Endodermal cell (in vitro differentiated cells): ENCODE data around the gene LHX3. TPM values are rescaled to one million over a fixed set of nuclear protein-coding genes. Genes with fewer than 3 reads are reported as not detected.
A peak's percentile ranks its signal among the peaks of the same experiment; 100 is the strongest.
"Not testable (repeated sequence)": the region's sequence is repeated elsewhere in the genome, so short reads cannot be mapped to it uniquely, and the experiment has no call there.

Experiments used
- DNase-seq: peaks from one replicate; pipeline ENCODE4 v3.0.0-alpha.2; 2017
- H3K27ac ChIP-seq: 2 replicates; pipeline ENCODE4 v1.5.1; 2013; ENCODE audit warnings: mild to moderate bottlenecking, low read depth, low read length, moderate library complexity
- H3K27me3 ChIP-seq: 2 replicates; pipeline ENCODE4 v1.6.1; 2013; ENCODE audit warnings: mild to moderate bottlenecking, low read length, moderate library complexity; ENCODE audit not compliant: insufficient read depth, control insufficient read depth, poor library complexity, severe bottlenecking
- H3K36me3 ChIP-seq: 2 replicates; pipeline ENCODE4 v1.7.0; 2013; ENCODE audit warnings: mild to moderate bottlenecking, low read length, moderate library complexity; ENCODE audit not compliant: control insufficient read depth, insufficient read depth
- H3K4me1 ChIP-seq: one replicate; pipeline ENCODE4 v1.7.0; 2013; ENCODE audit warnings: low read length; ENCODE audit not compliant: control insufficient read depth, insufficient read depth
- H3K4me3 ChIP-seq: 2 replicates; pipeline ENCODE4 v1.5.1; 2013; ENCODE audit warnings: mild to moderate bottlenecking, low read length, moderate library complexity
- H3K9ac ChIP-seq: 2 replicates; pipeline ENCODE4 v1.6.1; 2013; ENCODE audit warnings: mild to moderate bottlenecking, low read length, moderate library complexity; ENCODE audit not compliant: poor library complexity, severe bottlenecking; ENCODE audit errors: extremely low read depth
- H3K9me3 ChIP-seq: 2 replicates; pipeline ENCODE4 v1.6.1; 2013; ENCODE audit warnings: mild to moderate bottlenecking, low read length, moderate library complexity; ENCODE audit not compliant: control insufficient read depth
- H3K27ac Mint-ChIP-seq: 2 replicates; pipeline ENCODE4 v1.8.0; 2020; ENCODE audit warnings: mixed read lengths
- H3K27me3 Mint-ChIP-seq: 2 replicates; pipeline ENCODE4 v1.8.0; 2021; ENCODE audit warnings: mild to moderate bottlenecking, mixed read lengths; ENCODE audit not compliant: insufficient read depth
- H3K36me3 Mint-ChIP-seq: 2 replicates; pipeline ENCODE4 v1.8.0; 2020; ENCODE audit warnings: low read depth, mixed read lengths
- H3K4me1 Mint-ChIP-seq: 2 replicates; pipeline ENCODE4 v1.8.0; 2020; ENCODE audit warnings: mixed read lengths
- H3K4me3 Mint-ChIP-seq: 2 replicates; pipeline ENCODE4 v1.8.0; 2020; ENCODE audit warnings: mild to moderate bottlenecking, moderate library complexity, mixed read lengths
- H3K9me3 Mint-ChIP-seq: 2 replicates; pipeline ENCODE4 v1.8.0; 2020; ENCODE audit warnings: mild to moderate bottlenecking, mixed read lengths
- CTCF ChIP-seq: fragments of 200-600 bp; sonication (generic); conservative IDR thresholded peaks from 2 replicates; pipeline ENCODE4 v1.5.0; 2021; ENCODE audit warnings: antibody characterized with exemption, mild to moderate bottlenecking
- WGBS, 2 experiments: methylation state at CpG; one replicate each; pipeline versions ENCODE4 v1.1.5 to v1.1.7; 2013; ENCODE audit warnings: missing lambda C conversion rate in 2 of 2, mixed read lengths in 1 of 2; ENCODE audit not compliant: insufficient coverage in 1 of 2, insufficient read length in 1 of 2; 5-methylcytosine and 5-hydroxymethylcytosine counted together
- total RNA-seq, 2 donors: library from RNA; stranded (reverse); fragmentation: NEBNext Ultra II Directional in 1 of 2; extraction: Animal tissue kit (Norgen Biotek cat#: 25700) in 1 of 2; gene quantifications; 2 replicates in 1 of 2; 3 replicates in 1 of 2; pipeline ENCODE4 v1.2.1, GENCODE V29; 2021

The LHX3 gene
- total RNA-seq, 2 donors from 2014 or later = not detected

DNA sequence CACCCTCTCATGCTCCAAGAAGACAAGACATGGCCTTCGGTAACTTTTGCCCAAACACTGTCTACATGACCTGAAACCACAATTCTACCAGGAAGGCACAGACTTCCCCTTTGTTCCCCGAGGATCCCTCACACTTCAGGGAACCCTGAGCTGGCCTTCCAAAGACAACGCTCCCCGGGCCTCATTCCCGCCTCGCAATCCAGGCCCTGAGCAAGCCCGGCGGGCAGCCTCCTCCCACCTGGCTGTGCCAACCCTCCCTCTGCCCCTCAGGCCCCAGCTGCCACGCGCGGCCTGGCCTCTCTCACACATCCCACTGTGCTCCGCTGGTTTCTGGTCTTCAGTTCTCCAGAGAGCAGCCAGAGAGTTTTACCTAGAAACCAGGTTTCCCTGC, 33.4 kb upstream of the LHX3 start:
- no peaks in the 10 kb centered on the region for H3K27me3 Mint-ChIP-seq
- H3K9ac ChIP-seq = no peak overlapping the region
- no peak overlapping the region for H3K4me3 ChIP-seq
- no peaks in the 10 kb centered on the region for H3K9me3 Mint-ChIP-seq
- no peaks in the 10 kb centered on the region for H3K4me1 ChIP-seq
- H3K4me1 Mint-ChIP-seq = no peaks in the 10 kb centered on the region
- DNase-seq = no peak
- H3K27me3 ChIP-seq = no peaks in the 10 kb centered on the region
- no peak overlapping the region for H3K27ac ChIP-seq
- H3K4me3 Mint-ChIP-seq = no peak overlapping the region
- peak overlapping the region; percentile 74 for H3K27ac Mint-ChIP-seq
- 87 to 91% methylated on average over 9 to 12 of the region's 12 CpGs for WGBS, 2 experiments
- H3K36me3 ChIP-seq = no peaks in the 10 kb centered on the region
- H3K9me3 ChIP-seq = no peaks in the 10 kb centered on the region
- peaks cover 20% of the 10 kb centered on the region for H3K36me3 Mint-ChIP-seq
- TF ChIP-seq CTCF = no peak

DNA sequence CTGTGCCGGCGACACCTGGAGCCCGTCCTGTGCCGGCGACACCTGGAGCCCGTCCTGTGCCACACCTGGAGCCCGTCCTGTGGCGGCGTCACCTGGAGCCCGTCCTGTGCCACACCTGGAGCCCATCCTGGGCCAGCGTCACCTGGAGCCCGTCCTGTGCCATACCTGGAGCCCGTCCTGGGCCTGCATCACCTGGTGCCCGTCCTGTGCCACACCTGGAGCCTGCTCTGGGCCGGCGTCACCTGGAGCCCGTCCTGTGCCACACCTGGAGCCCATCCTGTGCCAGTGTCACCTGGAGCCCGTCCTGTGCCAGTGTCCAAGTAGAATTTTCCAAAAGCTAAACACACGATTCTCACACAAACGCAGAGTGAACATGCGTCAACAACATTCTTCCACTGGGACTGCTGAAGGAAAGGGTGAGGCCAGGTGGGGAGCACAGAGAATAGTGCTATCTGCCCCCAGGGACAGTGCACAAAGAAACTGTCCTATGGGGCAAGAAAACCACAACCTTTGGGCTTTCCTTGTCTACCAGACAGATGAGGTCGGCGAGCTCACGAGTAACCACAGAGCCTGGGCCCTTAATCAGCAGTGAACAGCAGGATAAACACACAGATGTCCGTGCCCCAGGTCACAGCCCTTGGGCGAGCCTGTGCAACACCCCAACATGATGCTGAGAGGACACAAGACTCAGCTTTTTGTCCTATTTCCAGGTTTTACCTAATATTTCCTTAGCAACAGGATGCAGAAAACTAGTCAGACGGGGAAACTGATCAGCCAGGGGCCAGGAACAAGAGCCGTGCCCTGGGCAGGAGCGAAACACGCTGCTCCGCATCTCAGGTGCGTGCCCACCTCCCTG, 32.8 kb upstream of the LHX3 start:
- Histone ChIP-seq H3K27ac (no peak overlapping the region), H3K4me3 (no peak overlapping the region), H3K9ac (no peak overlapping the region), H3K9me3 (no peaks in the 10 kb centered on the region), H3K4me1 (no peaks in the 10 kb centered on the region), H3K27me3 (no peaks in the 10 kb centered on the region), H3K36me3 (no peaks in the 10 kb centered on the region)
- H3K4me1 Mint-ChIP-seq = no peaks in the 10 kb centered on the region
- WGBS, 2 experiments = 94 to 98% methylated on average over 26 to 32 of the region's 32 CpGs
- no peak for DNase-seq
- peak overlapping the region; percentile 74 for H3K27ac Mint-ChIP-seq
- no peak overlapping the region for H3K4me3 Mint-ChIP-seq
- H3K9me3 Mint-ChIP-seq = no peaks in the 10 kb centered on the region
- TF ChIP-seq CTCF = no peak
- H3K27me3 Mint-ChIP-seq = no peaks in the 10 kb centered on the region
- peaks cover 20% of the 10 kb centered on the region for H3K36me3 Mint-ChIP-seq

- H3K27me3 Mint-ChIP-seq, DNase-seq, H3K9me3 Mint-ChIP-seq, H3K27me3 ChIP-seq, H3K36me3 ChIP-seq, H3K4me1 ChIP-seq, H3K9ac ChIP-seq, H3K4me1 Mint-ChIP-seq, H3K27ac Mint-ChIP-seq, H3K4me3 Mint-ChIP-seq, H3K9me3 ChIP-seq, H3K27ac ChIP-seq, H3K4me3 ChIP-seq: not testable (repeated sequence)
- 94 to 97% methylated on average over 25 to 43 of the region's 43 CpGs for WGBS, 2 experiments
- peaks cover 22% of the 10 kb centered on the region for H3K36me3 Mint-ChIP-seq
Measured at GRCh38 chr9:136236471-136237410, 31.8 kb upstream of the LHX3 start.
